ENCODE data around the gene ZNF705A.
"Not testable (repeated sequence)": the region's sequence is repeated elsewhere in the genome, so short reads cannot be mapped to it uniquely, and the experiment has no call there.

ZNF705A gene

DNA sequence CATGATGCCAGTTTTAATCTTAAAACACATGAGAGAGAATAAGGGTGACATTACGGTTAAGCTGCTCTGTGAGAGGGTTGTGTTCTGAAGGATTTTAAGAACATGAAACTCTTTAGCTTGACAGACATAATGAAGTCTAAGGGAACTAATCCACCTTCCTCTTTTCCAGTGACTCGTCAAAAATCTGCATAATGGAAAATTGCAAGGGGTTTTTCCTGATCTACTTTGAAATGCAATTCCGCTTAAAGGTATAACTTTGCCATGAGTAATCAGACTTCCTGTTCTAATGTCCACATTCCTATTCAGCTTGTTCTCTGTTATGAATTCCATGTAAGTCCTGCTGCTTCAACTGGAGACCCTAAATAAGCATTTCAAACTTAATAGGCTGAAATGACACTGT is at the start of gene ZNF705A:
ZNF705A (plus strand) TSS at position 171 of the 400 bp plus-strand sequence. CDS start 15,611 bp downstream, outside the sequence.
- no peak for FAIRE-seq

DNA sequence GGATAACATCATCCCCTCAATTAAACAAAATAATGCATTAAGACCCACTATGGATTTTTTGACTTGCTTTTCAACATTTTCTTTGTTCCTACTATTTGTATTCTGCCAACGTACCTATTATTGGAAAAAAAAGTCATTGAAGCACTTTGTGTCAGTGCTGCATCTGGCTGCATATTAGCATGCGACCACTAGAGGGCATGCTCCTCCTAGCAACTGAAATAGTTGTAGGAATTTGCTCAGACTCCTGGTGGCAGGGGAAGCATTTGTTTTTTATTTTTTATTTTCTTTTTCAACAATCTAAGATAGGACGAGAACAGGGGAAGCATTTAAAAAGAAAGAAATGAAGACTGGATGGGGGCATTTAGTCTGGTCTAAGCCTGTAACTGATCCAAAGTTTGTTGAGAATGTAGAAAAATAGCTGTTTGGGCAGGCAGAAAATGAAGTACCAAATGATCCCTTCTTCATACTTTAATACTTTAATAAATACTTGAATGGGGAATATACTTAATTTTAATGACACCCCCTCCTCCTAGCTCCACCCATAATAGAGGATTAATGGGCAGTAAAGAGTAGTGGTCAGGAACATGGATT is 47.9 kb upstream of the ZNF705A start:
- peak; percentile 58 for FAIRE-seq

DNA sequence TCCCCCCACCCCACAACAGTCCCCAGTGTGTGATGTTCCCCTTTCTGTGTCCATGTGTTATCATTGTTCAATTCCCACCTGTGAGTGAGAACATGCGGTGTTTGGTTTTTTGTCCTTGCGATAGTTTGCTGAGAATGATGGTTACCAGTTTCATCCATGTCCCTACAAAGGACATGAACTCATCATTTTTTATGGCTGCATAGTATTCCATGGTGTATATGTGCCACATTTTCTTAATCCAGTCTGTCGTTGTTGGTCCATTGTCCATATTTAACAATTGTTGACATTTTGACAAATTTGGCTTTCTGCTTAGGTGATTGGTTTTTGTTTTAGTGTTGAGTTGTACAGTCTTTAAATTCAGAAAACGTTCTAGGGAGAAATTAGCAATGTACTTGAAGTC is 43.7 kb upstream of the ZNF705A start:
- FAIRE-seq: not testable (repeated sequence)

DNA sequence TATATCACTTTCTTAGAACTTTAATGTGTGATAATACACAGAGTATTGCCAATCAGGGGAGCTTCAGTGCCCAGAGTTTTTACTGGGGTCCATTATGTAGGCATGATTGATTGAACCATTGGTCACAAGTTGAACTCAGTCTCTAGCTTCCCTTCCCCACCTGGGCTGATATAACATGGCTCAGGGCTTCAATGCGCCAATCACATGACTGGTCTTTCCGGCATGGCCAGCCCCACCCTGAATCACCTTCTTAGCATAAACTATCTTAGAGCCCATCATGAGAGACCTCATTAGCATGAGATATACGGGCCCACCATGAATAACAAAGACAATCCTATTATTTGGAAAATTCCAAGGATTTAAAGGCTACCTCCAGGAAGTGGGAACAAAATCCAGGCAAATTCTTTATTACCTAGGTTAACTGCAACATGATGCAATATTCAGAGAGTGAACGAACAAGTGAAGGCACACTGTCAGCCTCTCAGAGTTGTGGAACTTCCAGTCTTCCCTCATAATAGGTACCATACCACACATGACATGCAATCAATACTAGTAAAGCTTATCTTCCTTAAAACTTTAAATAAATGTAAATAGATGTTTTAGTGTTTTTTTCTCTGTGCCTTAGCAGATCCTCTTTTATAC is 36.6 kb upstream of the ZNF705A start:
- FAIRE-seq: no peak

DNA sequence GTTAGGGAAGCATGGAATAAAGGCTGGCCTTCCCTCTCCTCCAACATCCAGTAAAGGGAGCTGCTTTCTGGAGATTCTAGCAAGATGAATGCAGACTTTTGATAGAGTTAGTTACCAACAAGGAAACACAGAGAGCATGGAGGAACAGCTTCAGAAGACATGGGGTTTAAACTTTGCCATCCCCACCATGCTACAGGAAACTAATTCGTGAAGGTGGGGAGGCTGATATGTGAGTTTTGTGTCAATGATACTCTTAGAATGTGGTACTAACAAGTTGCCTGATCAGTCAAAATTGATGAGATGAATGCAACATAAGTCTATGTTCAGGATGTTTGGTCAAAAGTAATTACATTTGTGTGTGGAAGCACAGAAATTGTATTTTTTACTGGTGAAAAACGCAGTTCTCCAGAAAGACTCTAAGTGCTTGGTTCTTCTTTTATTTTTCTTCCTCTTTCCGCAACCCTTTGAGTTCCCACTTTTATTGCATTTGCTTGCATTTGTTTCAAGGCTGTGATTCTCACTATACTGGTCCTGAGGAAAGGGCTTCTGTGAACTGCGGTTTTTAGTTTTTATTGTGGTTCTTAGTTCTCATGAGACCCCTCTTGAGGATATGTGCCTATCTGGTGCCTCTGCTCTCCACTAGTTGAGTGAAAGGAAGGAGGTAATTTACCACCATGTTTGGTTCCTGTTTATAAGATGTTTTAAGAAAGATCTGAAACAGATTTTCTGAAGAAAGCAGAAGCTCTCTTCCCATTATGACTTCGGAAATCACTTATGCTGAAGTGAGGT is 33.5 kb upstream of the ZNF705A start, which contains the start of gene CLEC4A:
CLEC4A (plus strand) TSS at position 494 of the 789 bp plus-strand sequence; CDS start at position 756, 262 bp downstream.
- FAIRE-seq: no peak

DNA sequence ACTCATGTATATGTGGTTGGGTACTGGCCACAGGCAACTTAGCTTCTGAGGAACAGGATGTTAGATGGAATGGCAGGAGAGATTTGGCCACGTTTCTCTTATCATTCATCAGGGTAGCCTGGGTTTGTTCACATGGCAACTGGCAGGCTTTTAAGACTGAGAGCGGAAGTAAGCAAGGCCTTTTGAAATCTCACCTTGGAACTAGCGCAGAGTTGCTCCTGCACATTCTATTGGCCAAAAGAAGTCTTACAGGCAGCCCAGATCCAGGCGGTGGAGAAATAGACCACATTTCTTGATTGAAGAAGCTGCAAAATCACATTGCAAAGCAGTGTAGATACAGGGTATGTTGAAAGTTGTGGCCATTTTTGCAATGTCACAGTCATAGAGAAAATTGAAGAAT is 29.7 kb upstream of the ZNF705A start:
- FAIRE-seq: no peak

DNA sequence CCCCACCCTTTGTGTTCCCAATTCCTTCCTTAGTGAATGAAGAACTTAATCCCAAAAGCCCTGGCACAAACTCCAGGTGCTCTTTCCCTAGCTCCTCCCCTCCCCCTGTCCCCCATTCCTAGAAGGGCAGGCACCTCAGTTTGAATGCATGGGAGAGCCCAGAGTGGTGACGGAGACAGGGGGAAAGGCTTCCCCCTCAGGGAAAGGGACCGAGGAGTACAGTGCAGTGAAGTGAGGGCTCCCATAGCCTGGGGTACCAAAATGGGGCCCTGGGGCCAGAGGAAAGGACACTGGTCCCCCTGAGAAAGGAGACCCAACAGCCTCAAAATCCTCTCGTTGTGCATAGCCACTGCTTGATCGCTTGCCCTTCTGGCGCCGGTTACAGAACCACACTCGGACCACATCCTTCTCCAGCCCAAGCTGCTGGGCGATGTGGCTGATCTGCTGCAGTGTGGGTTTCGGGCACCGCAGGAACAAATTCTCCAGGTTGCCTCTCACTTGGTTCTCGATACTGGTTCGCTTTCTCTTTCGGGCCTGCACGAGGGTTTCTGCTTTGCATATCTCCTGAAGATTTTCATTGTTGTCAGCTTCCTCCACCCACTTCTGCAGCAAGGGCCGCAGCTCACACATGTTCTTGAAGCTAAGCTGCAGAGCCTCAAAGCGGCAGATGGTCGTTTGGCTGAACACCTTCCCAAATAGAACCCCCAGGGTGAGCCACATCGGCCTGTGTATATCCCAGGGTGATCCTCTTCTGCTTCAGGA is 23.0 kb upstream of the ZNF705A start:
- FAIRE-seq: not testable (repeated sequence)

DNA sequence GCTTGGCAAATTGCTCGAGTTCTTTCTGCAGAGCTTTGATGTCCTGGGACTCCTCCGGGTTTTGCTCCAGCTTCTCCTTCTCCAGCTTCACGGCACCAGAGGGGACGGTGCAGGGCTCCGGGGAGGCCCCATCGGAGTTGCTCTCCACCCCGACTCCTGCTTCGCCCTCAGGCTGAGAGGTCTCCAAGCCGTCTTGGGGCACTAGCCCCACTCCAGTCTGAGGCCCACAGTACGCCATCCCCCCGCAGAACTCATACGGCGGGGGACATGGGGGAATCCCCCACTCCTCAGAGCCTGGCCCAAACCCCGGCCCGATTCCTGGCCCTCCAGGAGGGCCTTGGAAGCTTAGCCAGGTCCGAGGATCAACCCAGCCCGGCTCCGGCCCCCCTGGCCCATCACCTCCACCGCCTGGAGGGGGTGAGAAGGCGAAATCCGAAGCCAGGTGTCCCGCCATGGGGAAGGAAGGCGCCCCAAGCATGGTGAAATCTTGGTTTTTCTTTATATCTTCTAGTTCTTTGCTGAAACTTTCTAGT is 22.4 kb upstream of the ZNF705A start:
- FAIRE-seq: not testable (repeated sequence)

DNA sequence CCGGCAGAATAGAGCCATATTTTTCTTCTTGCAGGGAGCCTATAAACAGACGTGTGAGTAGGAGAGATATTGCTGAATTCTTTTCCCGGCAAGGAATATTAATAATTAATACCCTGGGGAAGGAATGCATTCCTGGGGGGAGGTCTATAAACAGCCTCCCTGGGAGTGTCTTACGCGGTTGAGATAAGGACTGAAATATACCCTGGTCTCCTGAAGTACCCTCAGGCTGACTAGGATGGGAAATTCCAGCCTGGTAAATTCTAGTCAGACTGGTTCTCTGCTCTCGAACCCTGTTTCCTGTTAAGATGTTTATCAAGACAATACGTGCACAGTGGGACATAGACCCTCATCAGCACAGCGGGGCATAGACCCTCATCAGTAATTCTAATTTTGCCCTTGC is 15.2 kb upstream of the ZNF705A start:
- FAIRE-seq: not testable (repeated sequence)

DNA sequence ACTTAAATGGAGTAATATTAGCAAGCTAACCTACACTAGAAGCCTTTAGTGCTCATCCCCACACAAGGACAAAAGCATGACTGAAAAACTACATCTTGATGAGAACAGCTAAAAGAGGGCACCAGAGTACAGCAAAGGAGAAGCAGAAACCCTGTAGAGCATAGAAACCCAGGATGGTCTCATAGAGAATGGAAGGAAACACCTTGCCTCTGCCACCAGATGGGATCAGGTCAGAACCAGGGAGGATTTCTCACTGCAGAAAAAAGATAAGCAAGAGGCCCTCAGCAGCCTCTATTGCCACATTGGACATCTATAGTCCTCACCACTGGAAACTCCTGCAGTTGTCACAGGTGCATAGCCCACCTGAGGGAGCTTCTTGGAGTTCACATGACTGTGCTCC is 13.6 kb upstream of the ZNF705A start:
- no peak for FAIRE-seq

DNA sequence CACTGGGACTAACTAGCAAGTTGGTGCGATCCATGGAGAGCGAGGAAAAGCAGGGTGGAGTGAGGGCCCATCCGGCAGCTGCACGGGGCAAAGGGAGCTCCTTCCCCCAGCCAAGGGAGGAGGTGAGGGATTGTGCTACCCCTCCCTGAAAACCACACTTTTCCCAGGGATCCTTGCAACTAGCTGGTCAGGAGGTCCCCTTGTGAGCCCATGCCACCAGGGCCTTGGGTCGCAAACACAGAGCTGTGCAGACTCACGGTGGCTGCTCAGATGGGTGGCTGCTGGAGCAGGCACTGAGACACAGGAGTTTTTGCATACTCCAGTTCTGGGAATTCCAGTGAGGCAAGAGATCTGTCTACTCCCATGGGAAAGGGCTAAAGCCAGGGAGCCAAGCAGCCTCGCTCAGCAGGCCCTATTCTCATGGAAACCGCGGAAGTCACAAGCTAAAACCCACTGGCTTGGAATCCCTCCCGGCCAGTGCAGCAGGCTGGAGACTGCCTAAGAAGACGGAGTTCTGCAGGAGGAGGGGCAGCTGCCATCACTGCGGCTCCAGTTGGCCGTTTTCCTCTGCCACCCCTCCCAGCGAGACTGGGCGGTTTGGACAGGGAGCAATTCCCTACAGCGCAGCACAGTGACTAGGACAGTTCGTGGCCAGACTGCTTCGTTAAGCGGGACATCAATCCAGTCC is 10.9 kb upstream of the ZNF705A start:
- no peak for FAIRE-seq

DNA sequence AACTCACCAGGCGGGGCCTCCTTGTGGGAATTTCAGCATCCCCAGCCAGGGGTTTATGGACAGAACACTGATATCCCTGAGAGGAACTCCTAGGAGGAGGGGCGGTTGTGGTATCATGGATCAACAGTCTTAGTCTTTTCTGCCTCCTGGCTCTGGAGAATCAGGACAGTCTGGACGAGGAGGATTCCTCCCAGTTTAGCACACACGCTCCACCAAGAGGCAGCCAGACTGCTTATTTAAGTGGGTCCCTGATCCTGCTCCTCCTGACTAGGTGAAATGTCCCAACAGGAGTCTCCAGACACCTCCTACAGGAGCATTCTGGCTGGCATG is 10.4 kb upstream of the ZNF705A start:
- FAIRE-seq: no peak

DNA sequence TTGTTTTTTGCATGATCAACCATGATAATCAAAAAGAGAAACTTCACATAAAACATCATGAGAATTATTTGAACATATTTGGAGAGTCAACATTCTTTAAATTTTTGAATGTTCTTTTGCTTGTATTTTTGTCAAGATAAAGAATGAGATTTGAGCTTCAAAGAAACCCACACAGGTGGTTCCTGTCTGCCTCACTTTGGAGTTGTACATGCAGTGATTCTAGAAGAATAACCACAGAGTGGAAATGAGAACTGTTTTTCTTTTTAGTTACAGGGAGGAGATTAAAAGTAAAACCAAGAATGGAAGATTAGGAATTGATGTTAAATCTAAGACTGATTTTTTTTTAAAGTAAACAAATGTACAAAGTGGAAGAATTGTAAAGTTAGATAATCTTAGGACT is 2.3 kb upstream of the ZNF705A start:
- no peak for FAIRE-seq

DNA sequence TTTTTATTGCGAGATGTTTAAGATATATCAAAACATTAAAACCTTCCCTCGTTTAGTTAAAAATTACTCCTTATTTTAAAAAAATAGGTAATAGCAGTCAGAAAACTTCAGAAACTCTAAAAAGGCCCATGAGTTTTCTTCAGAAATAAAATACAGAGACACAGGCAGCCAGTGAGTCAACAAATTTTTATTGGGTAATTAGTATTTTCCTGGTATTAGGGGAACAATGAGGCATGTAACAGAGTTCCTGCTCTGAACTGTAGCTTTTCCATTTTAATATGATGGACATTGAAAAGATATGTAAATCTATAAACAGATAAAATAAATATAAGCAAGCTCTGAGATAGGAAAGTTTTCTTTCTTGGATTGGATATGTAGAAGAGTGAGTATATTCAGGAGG is 399 bp upstream of the ZNF705A start:
- FAIRE-seq: no peak

DNA sequence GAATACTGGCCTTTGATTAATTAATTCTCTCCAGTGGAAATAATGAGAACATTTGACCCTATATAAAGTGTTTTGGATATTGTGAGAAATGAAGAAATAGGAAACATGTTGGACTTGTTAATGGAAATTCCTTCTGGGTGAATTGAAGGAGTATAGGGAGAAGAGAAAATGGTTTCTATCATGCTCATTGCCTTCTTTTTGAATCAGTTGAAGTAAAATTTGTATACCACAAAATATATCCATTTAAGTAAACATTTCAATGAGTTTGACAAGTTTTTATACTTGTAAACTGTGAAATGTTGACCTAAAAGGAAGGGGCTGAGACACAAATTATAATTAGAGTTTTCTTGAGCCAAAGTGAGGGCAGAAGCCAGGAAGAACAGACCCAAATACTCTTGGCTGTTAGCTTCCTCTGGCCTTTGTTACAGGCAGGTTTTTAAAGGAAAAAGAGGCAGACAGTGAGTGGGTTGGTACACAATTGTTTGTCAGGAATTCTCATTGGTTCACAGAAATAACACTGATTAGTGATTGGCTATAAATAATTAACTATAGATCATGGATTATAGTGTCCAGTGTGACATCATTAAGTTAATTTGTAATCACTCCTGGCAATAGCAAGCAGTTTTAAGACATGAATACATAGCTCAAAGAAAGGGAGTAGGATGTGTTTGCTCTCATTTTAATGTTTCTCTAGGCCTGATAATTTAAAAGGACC is 826 bp downstream of the ZNF705A start:
- no peak for FAIRE-seq

DNA sequence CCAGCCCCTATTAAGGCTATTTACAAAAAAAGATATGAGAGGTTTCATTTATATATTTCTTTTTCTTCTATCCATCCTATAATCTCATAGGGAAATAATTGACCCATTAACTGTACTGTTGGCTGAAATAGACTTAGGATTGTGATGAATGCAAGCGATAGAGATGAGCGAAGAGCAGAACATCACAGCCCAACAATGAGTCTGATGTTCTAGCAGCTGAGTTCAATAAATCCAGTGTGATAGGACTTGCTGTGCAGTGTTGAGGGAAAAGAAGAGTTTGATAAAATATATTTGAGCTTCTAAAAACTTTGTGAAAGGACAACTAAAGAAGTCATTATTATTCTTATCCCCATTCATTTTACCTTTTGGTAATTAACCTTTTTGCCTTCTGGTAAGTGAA is 16.1 kb downstream of the ZNF705A start:
- not testable (repeated sequence) for FAIRE-seq

DNA sequence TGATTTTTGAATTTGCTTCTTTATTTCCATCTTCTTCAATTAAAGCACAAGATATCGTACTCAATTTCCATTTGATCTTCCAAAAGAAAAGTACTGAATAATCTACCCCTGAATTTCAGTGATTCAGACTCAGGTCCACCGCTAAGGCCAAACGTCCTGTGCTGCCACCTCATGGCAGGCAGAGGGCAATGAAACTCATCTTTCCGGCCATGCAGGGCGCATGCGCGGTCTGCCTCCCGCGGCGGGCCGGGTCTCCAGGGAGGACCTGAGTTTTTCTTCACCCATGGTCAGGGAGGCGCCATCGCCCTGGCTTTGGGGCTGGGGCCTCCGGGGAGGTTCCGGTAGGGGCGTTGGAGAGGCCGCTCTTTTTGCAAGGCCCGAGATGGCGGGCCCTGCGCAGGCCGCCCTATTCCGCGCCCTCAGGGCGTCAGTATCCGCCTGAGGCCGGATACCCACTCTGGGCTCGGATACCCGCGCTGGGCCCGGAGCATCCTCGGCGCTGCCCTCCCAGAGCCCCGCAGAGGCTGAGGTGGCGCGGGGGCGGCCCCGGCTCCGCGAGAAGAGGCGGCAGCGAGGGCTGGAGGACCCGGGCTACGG is 23.3 kb downstream of the ZNF705A start:
- FAIRE-seq: not testable (repeated sequence)

DNA sequence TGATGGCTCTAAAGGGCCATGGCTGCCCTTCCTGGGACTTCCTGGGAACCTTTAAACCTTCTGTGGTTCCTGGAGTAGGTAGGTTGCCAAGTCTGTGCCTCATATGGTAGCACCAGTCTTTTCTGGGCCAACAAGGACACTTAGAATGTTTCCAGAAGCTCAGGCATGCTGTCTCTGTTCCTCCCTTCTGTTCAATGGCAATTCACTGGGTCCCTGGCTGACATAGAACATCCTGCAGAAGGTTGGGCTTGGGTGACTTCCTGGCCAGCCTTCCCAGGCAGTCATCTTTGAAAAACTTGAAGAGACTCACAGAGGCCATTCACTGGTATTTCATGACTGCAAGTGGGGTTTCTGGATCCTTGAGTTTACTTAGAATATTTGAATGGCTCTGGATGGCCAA is 24.5 kb downstream of the ZNF705A start:
- FAIRE-seq: not testable (repeated sequence)

DNA sequence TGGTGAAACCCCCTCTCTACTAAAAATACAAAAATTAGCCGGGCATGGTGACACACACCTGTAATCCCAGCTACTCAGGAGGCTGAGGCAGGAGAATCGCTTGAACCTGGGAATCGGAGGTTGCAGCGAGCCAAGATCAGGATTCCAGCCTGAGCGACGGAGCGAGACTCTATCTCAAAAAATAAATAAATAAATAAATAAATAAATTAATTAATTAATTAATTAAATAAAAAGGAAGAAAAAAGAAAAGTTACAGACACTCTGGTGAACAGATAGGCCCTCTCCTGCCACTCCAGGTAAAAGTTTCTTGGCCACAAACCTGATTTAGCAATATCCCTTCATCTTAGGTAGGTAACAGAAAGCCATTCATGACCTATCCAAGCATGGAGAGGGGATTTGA is 26.1 kb downstream of the ZNF705A start:
- not testable (repeated sequence) for FAIRE-seq

DNA sequence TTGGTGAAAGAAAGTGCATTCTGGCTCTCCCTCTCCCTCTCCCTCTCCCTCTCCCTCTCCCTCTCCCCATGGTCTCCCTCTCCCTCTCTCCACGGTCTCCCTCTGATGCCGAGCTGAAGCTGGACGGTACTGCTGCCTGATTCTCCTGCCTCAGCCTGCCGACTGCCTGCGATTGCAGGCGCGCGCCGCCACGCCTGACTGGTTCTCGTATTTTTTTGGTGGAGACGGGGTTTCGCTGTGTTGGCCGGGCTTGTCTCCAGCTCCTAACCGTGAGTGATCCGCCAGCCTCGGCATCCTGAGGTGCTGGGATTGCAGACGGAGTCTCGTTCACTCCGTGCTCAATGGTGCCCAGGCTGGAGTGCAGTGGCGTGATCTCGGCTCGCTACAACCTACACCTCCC is 26.5 kb downstream of the ZNF705A start:
- FAIRE-seq: not testable (repeated sequence)

DNA sequence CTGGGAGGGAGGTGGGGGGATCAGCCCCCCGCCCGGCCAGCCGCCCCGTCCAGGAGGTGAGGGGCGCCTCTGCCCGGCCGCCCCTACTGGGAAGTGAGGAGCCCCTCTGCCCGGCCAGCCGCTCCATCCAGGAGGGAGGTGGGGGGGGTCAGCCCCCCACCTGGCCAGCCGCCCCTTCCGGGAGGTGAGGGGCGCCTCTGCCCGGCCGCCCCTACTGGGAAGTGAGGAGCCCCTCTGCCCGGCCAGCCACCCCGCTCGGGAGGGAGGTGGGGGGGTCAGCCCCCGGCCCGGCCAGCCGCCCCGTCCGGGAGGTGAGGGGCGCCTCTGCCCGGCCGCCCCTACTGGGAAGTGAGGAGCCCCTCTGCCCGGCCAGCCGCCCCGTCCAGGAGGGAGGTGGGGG is 27.4 kb downstream of the ZNF705A start:
- FAIRE-seq: not testable (repeated sequence)

Measured in colon (tissue), 2 donors.